Frontal cortex (tissue), 4 donors: ENCODE measurements around the gene MBD3L2B. TPM values are rescaled to one million over a fixed set of nuclear protein-coding genes. Genes with fewer than 3 reads are reported as not detected.

Experiments used
- DNase-seq, 2 donors: peaks; one replicate each; pipeline ENCODE4 v3.0.0; 2012; ENCODE audit warnings: low spot score in 2 of 2
- FAIRE-seq: peaks from 2 replicates; lab custom pipeline; 2012; peaks lifted over from hg19 to GRCh38; lab: Jason Lieb, UNC
- total RNA-seq: library from RNA; depleted of rRNA; stranded (reverse); fragments of >200 nt; gene quantifications from one replicate; pipeline ENCODE4 v1.2.3, GENCODE V29; 2014
- donor health status: control.
- donor health status: control.
- donor health status: control.

Gene MBD3L2B
- total RNA-seq, 1 donor from 2014 or later = not detected

- FAIRE-seq = no peak
- DNase-seq = no peak
Observed at GRCh38 chr19:6969490-6969889, 51.7 kb downstream of the MBD3L2B start.

Other genes starting within 250 kb of the MBD3L2B start
- 0.82 TPM for gene VAV1, start 248.7 kb downstream of the MBD3L2B start, total RNA-seq
- not detected for gene ADGRE1, start 133.9 kb downstream of the MBD3L2B start, total RNA-seq
- gene MBD3L5, start 9.1 kb upstream of the MBD3L2B start, total RNA-seq = not detected
- gene MBD3L4, start 18.7 kb upstream of the MBD3L2B start, total RNA-seq = not detected
- not detected for gene MBD3L2, start 27.9 kb upstream of the MBD3L2B start, total RNA-seq
- not detected for gene MBD3L3, start 37.2 kb upstream of the MBD3L2B start, total RNA-seq
- 53.0 TPM for gene ZNF557, start 48.3 kb upstream of the MBD3L2B start, total RNA-seq